Measurements from ENCODE around the gene C10orf95. TPM values are rescaled to one million over a fixed set of nuclear protein-coding genes. Genes with fewer than 3 reads are reported as not detected.

C10orf95 gene
- total and polyA plus RNA-seq, 2 of the 13 experiments (the other 11 are each of a cell fraction or from before 2014, with no cell fraction given): 0.05 to 0.07 TPM

GRCh38 chr10:102419269-102420180 lies 31.8 kb downstream of the C10orf95 start (continued):
- TF ChIP-seq ZXDC (CRISPR knock-in tag; IDR thresholded peaks at IDR 0.05) (no peak; the same call in 1 of the 2 replicates), CEBPG (CRISPR knock-in tag; IDR thresholded peaks at IDR 0.05) (no peak), ZNF546 (CRISPR knock-in tag; conservative IDR thresholded peaks at IDR 0.05) (no peak), ZNF232 (CRISPR knock-in tag; IDR thresholded peaks at IDR 0.05; ENCODE audit: borderline replicate concordance) (peak; percentile 89), NFATC3 (CRISPR knock-in tag; IDR thresholded peaks at IDR 0.05) (no peak), ZBTB20 (CRISPR knock-in tag; IDR thresholded peaks at IDR 0.05; ENCODE audit: borderline replicate concordance, low read depth) (no peak), ZNF382 (CRISPR knock-in tag; IDR thresholded peaks at IDR 0.05; ENCODE audit: borderline replicate concordance) (no peak), ZNF724P (CRISPR knock-in tag; IDR thresholded peaks at IDR 0.05; ENCODE audit: borderline replicate concordance) (0 out of 2 replicates have a peak, but pooled peaks have one; percentile 45), KMT2A (CRISPR knock-in tag; IDR thresholded peaks at IDR 0.05) (no peak), PRDM15 (CRISPR knock-in tag; IDR thresholded peaks at IDR 0.05) (no peak; the same call in 1 of the 2 replicates), THAP7 (CRISPR knock-in tag; IDR thresholded peaks at IDR 0.05) (no peak), ZNF263 (CRISPR knock-in tag; IDR thresholded peaks at IDR 0.05) (peak; percentile 50), EEA1 (CRISPR knock-in tag; IDR thresholded peaks at IDR 0.05; ENCODE audit: borderline replicate concordance) (peak; percentile 83; the same call in 1 of the 2 replicates), ZFP91 (CRISPR knock-in tag; IDR thresholded peaks at IDR 0.05; ENCODE audit: borderline replicate concordance) (peak; percentile 73), MAF1 (CRISPR knock-in tag; IDR thresholded peaks at IDR 0.05; ENCODE audit: borderline replicate concordance) (peak; percentile 80; the same call in 1 of the 2 replicates), HDAC2 (CRISPR knock-in tag; IDR thresholded peaks at IDR 0.05) (peak; percentile 19; the same call in 1 of the 2 replicates), IKZF1 (IDR thresholded peaks at IDR 0.05) (no peak)
